ENCODE results near the gene GRM5.
"Not testable (repeated sequence)": the region's sequence is repeated elsewhere in the genome, so short reads cannot be mapped to it uniquely, and the experiment has no call there.

GRM5 gene

GRCh38 chr11:88972210-88972609, 93.6 kb downstream of the GRM5 start:
- DNase-seq: no peak

- DNase-seq: not testable (repeated sequence)
Measured at GRCh38 chr11:88961621-88962020, 104.2 kb downstream of the GRM5 start.

GRCh38 chr11:88959857-88960256, 105.9 kb downstream of the GRM5 start:
- not testable (repeated sequence) for DNase-seq

- DNase-seq: no peak
Measured at GRCh38 chr11:88950975-88951374, 114.8 kb downstream of the GRM5 start.

- not testable (repeated sequence) for DNase-seq
Measured at GRCh38 chr11:88948908-88949307, 116.9 kb downstream of the GRM5 start.

GRCh38 chr11:88947843-88948572, 117.8 kb downstream of the GRM5 start:
- DNase-seq: not testable (repeated sequence)

GRCh38 chr11:88929665-88930064, 136.1 kb downstream of the GRM5 start:
- not testable (repeated sequence) for DNase-seq

GRCh38 chr11:88917065-88917464, 148.7 kb downstream of the GRM5 start:
- not testable (repeated sequence) for DNase-seq

- DNase-seq: no peak
Measured at GRCh38 chr11:88909500-88909899, 156.3 kb downstream of the GRM5 start.

GRCh38 chr11:88901436-88901835, 164.3 kb downstream of the GRM5 start:
- not testable (repeated sequence) for DNase-seq

- not testable (repeated sequence) for DNase-seq
Measured at GRCh38 chr11:88888855-88889254, 176.9 kb downstream of the GRM5 start.

- peak; percentile 56 for DNase-seq
Measured at GRCh38 chr11:88886796-88887195, 179.0 kb downstream of the GRM5 start.

GRCh38 chr11:88882800-88883199, 183.0 kb downstream of the GRM5 start:
- not testable (repeated sequence) for DNase-seq

- no peak for DNase-seq
Measured at GRCh38 chr11:88861618-88862017, 204.2 kb downstream of the GRM5 start.

GRCh38 chr11:88860431-88860830, 205.4 kb downstream of the GRM5 start:
- DNase-seq: not testable (repeated sequence)

GRCh38 chr11:88853963-88854362, 211.8 kb downstream of the GRM5 start:
- DNase-seq: not testable (repeated sequence)

- DNase-seq: not testable (repeated sequence)
Measured at GRCh38 chr11:88851547-88851946, 214.2 kb downstream of the GRM5 start.

GRCh38 chr11:88849773-88850172, 216.0 kb downstream of the GRM5 start:
- not testable (repeated sequence) for DNase-seq

GRCh38 chr11:88849368-88849767, 216.4 kb downstream of the GRM5 start:
- no peak for DNase-seq

- DNase-seq: not testable (repeated sequence)
Measured at GRCh38 chr11:88846266-88846665, 219.5 kb downstream of the GRM5 start.

GRCh38 chr11:88844941-88845340, 220.8 kb downstream of the GRM5 start:
- DNase-seq: peak; percentile 54

GRCh38 chr11:88843766-88844426, 221.9 kb downstream of the GRM5 start:
- peak; percentile 72 for DNase-seq

- not testable (repeated sequence) for DNase-seq
Measured at GRCh38 chr11:88838139-88838538, 227.6 kb downstream of the GRM5 start.

GRCh38 chr11:88835709-88836108, 230.1 kb downstream of the GRM5 start:
- not testable (repeated sequence) for DNase-seq
